Measurements from ENCODE around the gene ADPGK. TPM values are rescaled to one million over a fixed set of nuclear protein-coding genes. Genes with fewer than 3 reads are reported as not detected.

ADPGK gene
- 100 to 1,000 TPM in 2 of 5 donors, 10 to 100 TPM in 3; 62.9 to 338 (median 97.2) TPM for total RNA-seq
- 10 to 100 TPM; 11.9 to 32.0 (median 18.2) TPM for polyA plus RNA-seq
- long read RNA-seq, donor 1, result 0 reads
- long read RNA-seq, donor 2, partial matches to known transcripts, result 0 of 2 reads
- long read RNA-seq, donor 2, other reads (novel, unspliced or antisense), result 0 of 2 reads
- long read RNA-seq, donor 3, full-length matches to known transcripts, result 3 of 3 reads
- long read RNA-seq, donor 3, partial matches to known transcripts, result 0 of 3 reads
- long read RNA-seq, donor 3, other reads (novel, unspliced or antisense), result 0 of 3 reads
- long read RNA-seq, donor 4, partial matches to known transcripts, result 0 of 1 reads
- long read RNA-seq, donor 4, other reads (novel, unspliced or antisense), result 0 of 1 reads
- long read RNA-seq, donor 5, partial matches to known transcripts, result 0 of 3 reads
- long read RNA-seq, donor 5, other reads (novel, unspliced or antisense), result 0 of 3 reads
- long read RNA-seq, donor 6, transcript ADPGK-201 (7 exons, 2,557 nt), result major isoform, 5 of 14 reads
- long read RNA-seq, donor 6, partial matches to known transcripts, result 7 of 14 reads
- long read RNA-seq, donor 6, other reads (novel, unspliced or antisense), result 0 of 14 reads
- long read RNA-seq, donor 7, partial matches to known transcripts, result 0 of 2 reads
- long read RNA-seq, donor 7, other reads (novel, unspliced or antisense), result 0 of 2 reads
- long read RNA-seq, donor 8, partial matches to known transcripts, result 0 of 2 reads
- long read RNA-seq, donor 8, other reads (novel, unspliced or antisense), result 0 of 2 reads
- long read RNA-seq, donor 9, full-length matches to known transcripts, result 3 of 3 reads
- long read RNA-seq, donor 9, partial matches to known transcripts, result 0 of 3 reads
- long read RNA-seq, donor 9, other reads (novel, unspliced or antisense), result 0 of 3 reads
- long read RNA-seq, donor 10, full-length matches to known transcripts, result 1 of 1 reads
- long read RNA-seq, donor 10, partial matches to known transcripts, result 0 of 1 reads
- long read RNA-seq, donor 10, other reads (novel, unspliced or antisense), result 0 of 1 reads

DNA sequence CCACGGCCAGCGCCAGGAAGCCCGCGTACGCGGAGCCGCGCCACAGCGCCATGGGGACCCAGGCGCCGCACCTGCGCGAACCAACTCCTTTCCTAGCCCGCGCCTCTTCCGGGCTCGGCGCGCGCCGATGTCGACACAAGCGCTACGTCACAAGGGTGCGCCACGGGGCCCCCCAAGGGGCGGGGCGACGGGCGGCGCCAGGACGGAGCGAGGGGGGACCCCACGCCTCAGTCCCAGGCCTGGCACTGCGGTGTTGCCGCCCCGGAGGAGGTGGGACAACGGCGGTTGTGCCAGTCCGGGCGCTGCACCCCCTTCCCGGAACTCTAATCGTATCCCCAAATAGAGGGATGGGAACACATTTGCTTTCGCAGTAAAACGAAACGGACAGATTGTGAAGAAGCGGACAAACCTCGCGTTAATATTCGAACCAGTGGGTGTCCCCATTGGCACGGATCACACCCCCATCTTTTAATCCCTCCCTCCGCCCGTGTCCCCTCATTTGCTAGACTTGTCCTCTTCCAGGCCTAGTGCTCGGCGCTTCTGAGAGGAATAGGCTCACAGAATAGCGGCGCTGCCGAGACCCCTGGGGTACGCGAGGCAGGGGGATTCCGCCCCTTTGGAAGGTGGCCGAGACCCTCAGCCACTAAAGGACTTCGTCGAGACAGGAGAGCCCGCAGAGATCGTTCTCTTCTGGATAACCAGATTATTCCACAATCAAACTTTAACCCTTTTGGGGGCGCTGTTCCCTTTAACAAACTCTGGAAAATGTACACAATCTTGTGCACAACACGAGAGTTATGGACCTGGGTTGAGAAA is at the start of gene ADPGK:
Gene ADPGK, minus strand, starts transcription at position 119 of the 816 bp plus-strand sequence. Its CDS starts 67 bp downstream, at position 52.
- Histone ChIP-seq H3K36me3 (peaks cover 0 to 18% (median 13%) of the 10 kb centered on the region in 4 donors), H3K4me1 (peaks cover 17 to 44% (median 37%) of the 10 kb centered on the region in 4 donors), H3K27me3 (no peaks in the 10 kb centered on the region), H3K27ac (peak within 1 kb of the TSS; percentile 92 to 96 (median 95)), H3K9me3 (no peaks in the 10 kb centered on the region), H3K4me3 (peak within 1 kb of the TSS; percentile 84 to 100 (median 95))
- TF ChIP-seq POLR2A (IDR thresholded peaks at IDR 0.05) (peak in 2 of 4 donors; percentile 20 to 80), EP300 (IDR thresholded peaks at IDR 0.05) (no peak), POLR2AphosphoS5 (IDR thresholded peaks at IDR 0.05) (peak; percentile 96 to 99 (median 97))
- TF ChIP-seq, protein P1, sequence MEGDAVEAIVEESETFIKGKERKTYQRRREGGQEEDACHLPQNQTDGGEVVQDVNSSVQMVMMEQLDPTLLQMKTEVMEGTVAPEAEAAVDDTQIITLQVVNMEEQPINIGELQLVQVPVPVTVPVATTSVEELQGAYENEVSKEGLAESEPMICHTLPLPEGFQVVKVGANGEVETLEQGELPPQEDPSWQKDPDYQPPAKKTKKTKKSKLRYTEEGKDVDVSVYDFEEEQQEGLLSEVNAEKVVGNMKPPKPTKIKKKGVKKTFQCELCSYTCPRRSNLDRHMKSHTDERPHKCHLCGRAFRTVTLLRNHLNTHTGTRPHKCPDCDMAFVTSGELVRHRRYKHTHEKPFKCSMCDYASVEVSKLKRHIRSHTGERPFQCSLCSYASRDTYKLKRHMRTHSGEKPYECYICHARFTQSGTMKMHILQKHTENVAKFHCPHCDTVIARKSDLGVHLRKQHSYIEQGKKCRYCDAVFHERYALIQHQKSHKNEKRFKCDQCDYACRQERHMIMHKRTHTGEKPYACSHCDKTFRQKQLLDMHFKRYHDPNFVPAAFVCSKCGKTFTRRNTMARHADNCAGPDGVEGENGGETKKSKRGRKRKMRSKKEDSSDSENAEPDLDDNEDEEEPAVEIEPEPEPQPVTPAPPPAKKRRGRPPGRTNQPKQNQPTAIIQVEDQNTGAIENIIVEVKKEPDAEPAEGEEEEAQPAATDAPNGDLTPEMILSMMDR (IDR thresholded peaks at IDR 0.05), result peak in 4 of 7 experiments; percentile 20 to 39 (median 27)
- intact Hi-C loops (cut with DNase I; ENCODE audit: low total_unique reads), result no loop called here
- DNase-seq, result peak; percentile 94 to 98
- 0 to 1% (median 0%) methylated on average over 13 to 68 of the region's 68 CpGs for WGBS, 5 donors

DNA sequence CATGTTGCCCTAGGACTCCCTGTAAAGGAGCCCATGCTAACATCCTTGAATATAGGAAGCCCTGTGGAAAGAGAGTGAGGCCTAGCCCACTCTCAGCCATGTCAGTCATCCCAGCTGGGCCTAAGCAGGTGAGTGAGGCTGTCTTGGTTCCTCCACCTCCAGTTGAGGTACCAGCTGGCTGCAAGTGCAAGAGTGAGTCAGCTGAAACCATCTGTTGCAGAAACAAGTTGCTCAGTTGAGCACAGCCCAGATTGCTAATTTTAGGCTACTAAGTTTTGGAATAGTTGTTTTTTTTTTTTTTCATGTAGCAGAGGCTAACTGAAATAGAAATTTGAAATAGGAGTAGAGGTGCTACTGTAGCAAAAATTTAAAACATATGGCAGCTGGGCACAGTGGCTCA is 43.7 kb upstream of the ADPGK start:
- no peak for DNase-seq
- no peaks in the 10 kb centered on the region for H3K4me1 ChIP-seq
- H3K9me3 ChIP-seq, result no peaks in the 10 kb centered on the region
- intact Hi-C loops (cut with DNase I; ENCODE audit: low total_unique reads), result no loop called here
- TF ChIP-seq POLR2A (IDR thresholded peaks at IDR 0.05), result no peak
- TF ChIP-seq, protein P1 (IDR thresholded peaks at IDR 0.05), result no peak
- no peak for TF ChIP-seq POLR2AphosphoS5 (IDR thresholded peaks at IDR 0.05)
- TF ChIP-seq EP300 (IDR thresholded peaks at IDR 0.05), result no peak
- H3K27me3 ChIP-seq, result no peaks in the 10 kb centered on the region
- no peak overlapping the region for H3K27ac ChIP-seq
- H3K36me3 ChIP-seq, result no peaks in the 10 kb centered on the region
- H3K4me3 ChIP-seq, result no peak overlapping the region

DNA sequence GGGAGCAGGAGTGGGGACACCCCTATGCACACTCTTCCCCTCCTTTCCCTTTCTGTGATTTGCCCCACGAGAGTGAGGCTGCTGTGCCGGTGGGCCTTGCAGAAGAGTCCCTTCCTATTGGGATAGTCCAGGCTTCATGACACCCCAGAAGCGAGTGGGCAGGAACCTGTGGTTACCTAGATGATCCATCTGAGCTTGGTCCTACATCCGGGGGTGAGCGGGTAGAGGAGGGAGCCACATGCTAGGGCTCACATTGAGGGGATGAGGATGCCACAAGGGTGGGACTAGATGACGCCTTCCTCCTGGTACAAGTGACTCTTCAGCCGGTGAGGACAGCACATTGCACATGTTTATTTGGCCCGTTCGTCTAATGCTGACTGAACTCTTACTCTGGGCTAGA is 43.1 kb upstream of the ADPGK start:
- no peaks in the 10 kb centered on the region for H3K4me1 ChIP-seq
- H3K9me3 ChIP-seq, result no peaks in the 10 kb centered on the region
- TF ChIP-seq EP300 (IDR thresholded peaks at IDR 0.05), result no peak
- TF ChIP-seq POLR2AphosphoS5 (IDR thresholded peaks at IDR 0.05), result no peak
- TF ChIP-seq, protein P1 (IDR thresholded peaks at IDR 0.05), result no peak
- TF ChIP-seq POLR2A (IDR thresholded peaks at IDR 0.05), result no peak
- no peak overlapping the region for H3K4me3 ChIP-seq
- no peaks in the 10 kb centered on the region for H3K36me3 ChIP-seq
- H3K27me3 ChIP-seq, result peaks cover 0 to under 1% (median 0%) of the 10 kb centered on the region in 3 donors
- no peak overlapping the region for H3K27ac ChIP-seq
- 88 to 96% (median 91%) methylated on average over 8 to 9 of the region's 9 CpGs for WGBS, 5 donors
- intact Hi-C loops (cut with DNase I; ENCODE audit: low total_unique reads), result no loop called here
- no peak for DNase-seq
